ENCODE results near the gene AVL9.

DNA sequence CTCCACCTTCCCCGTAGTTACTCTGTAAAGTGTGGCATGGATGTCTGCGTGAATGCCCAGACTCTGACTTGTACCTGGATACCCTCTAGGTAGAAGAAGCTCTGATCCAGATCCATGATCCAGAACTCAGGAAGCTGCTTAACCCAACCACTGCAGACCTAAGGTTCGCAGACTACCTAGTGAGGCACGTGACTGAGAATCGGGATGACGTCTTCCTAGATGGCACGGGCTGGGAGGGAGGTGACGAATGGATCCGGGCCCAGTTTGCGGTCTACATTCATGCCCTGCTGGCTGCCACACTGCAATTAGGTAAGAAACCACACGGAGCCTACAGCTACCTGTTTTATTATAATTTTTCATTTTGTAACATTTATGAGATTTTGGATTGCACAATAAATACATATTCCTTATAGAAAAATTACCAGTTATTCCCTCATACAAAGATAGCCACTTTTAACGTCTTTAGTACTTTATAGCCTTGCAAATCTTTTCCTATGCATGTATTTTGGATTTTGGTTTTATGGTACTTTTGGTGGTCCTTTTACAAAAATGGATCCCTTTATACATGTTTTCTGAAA lies 77.9 kb downstream of the AVL9 start:
- no peak for TF ChIP-seq EZH2 (IDR thresholded peaks at IDR 0.05; ENCODE audit: low read length, missing control alignments)
- TF ChIP-seq, protein P1, sequence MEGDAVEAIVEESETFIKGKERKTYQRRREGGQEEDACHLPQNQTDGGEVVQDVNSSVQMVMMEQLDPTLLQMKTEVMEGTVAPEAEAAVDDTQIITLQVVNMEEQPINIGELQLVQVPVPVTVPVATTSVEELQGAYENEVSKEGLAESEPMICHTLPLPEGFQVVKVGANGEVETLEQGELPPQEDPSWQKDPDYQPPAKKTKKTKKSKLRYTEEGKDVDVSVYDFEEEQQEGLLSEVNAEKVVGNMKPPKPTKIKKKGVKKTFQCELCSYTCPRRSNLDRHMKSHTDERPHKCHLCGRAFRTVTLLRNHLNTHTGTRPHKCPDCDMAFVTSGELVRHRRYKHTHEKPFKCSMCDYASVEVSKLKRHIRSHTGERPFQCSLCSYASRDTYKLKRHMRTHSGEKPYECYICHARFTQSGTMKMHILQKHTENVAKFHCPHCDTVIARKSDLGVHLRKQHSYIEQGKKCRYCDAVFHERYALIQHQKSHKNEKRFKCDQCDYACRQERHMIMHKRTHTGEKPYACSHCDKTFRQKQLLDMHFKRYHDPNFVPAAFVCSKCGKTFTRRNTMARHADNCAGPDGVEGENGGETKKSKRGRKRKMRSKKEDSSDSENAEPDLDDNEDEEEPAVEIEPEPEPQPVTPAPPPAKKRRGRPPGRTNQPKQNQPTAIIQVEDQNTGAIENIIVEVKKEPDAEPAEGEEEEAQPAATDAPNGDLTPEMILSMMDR (conservative IDR thresholded peaks at IDR 0.05 in 1 of 2, IDR thresholded peaks at IDR 0.05 in 1 of 2; ENCODE audit: low read depth in 1 of 2, low read length in 2 of 2) = no peak

Data from fibroblast of lung (primary cell).